ENCODE data around the gene ZNF175.

The ZNF175 gene

GRCh38 chr19:51632126-51632525 is 61.0 kb downstream of the ZNF175 start:
- no peak overlapping the region for H3K27ac ChIP-seq
- DNase-seq (ENCODE audit: low spot score), result no peak
- H3K4me3 ChIP-seq, result no peak overlapping the region
- no peak for TF ChIP-seq CTCF (IDR thresholded peaks at IDR 0.05)

- no peak for TF ChIP-seq CTCF (IDR thresholded peaks at IDR 0.05)
- Histone ChIP-seq H3K4me3 (no peak overlapping the region), H3K27ac (no peak overlapping the region)
- DNase-seq (ENCODE audit: low spot score), result no peak
Observed at GRCh38 chr19:51637362-51637978, 66.4 kb downstream of the ZNF175 start.

- H3K4me3 ChIP-seq, result no peak overlapping the region
- DNase-seq (ENCODE audit: low spot score), result no peak
- TF ChIP-seq CTCF (IDR thresholded peaks at IDR 0.05), result no peak
- no peak overlapping the region for H3K27ac ChIP-seq
Observed at GRCh38 chr19:51639916-51640315, 68.8 kb downstream of the ZNF175 start.

- no peak for DNase-seq (ENCODE audit: low spot score)
- no peak overlapping the region for H3K27ac ChIP-seq
- TF ChIP-seq CTCF (IDR thresholded peaks at IDR 0.05), result no peak
- H3K4me3 ChIP-seq, result no peak overlapping the region
Observed at GRCh38 chr19:51640386-51640785, 69.3 kb downstream of the ZNF175 start.

- no peak for TF ChIP-seq CTCF (IDR thresholded peaks at IDR 0.05)
- no peak for DNase-seq (ENCODE audit: low spot score)
- no peak overlapping the region for H3K27ac ChIP-seq
- no peak overlapping the region for H3K4me3 ChIP-seq
Observed at GRCh38 chr19:51641648-51642047, 70.6 kb downstream of the ZNF175 start.

Data from coronary artery (tissue), 2 donors.